H1 (cell line): ENCODE data around the gene GJA10. TPM values are rescaled to one million over a fixed set of nuclear protein-coding genes. Genes with fewer than 3 reads are reported as not detected.

Experiments
- CHD7 ChIP-seq: fragments of 300-600 bp; sonication (generic); IDR thresholded peaks from 2 replicates; pipeline ENCODE4 v1.7.1; 2012; ENCODE audit warnings: low read length, moderate library complexity, mild to moderate bottlenecking, inconsistent platforms; ENCODE audit not compliant: insufficient replicate concordance
- GTF2F1 ChIP-seq: IDR thresholded peaks from 2 replicates; pipeline ENCODE4 v1.6.1; 2012; ENCODE audit warnings: low read depth, low read length, improper control_type of control experiment, borderline replicate concordance
- JUND ChIP-seq: IDR thresholded peaks from 2 replicates; pipeline ENCODE4 v1.6.1; 2011; ENCODE audit warnings: mild to moderate bottlenecking, improper control_type of control experiment, low read length
- polyA plus RNA-seq, 7 experiments: library from polyadenylated mRNA; depleted of rRNA in 3 of 7; stranded (reverse) in 5 of 7; unstranded in 2 of 7; fragments of >200 nt in 5 of 7; fragments of 200-250 nt in 2 of 7; gene quantifications; 1 replicate in 5 of 7; 2 replicates in 1 of 7; 4 replicates in 1 of 7; pipeline versions ENCODE4 v1.2.1 to v1.2.3, GENCODE V29; 2011 to 2013; ENCODE audit warnings: missing spikeins in 2 of 7, mixed read lengths in 2 of 7
- total RNA-seq: library from RNA; stranded (reverse); fragmentation: NEBNext Ultra II Directional; extraction: Animal tissue kit (Norgen Biotek cat#: 25700); gene quantifications from 2 replicates; pipeline ENCODE4 v1.2.1, GENCODE V29; 2021

GJA10 gene
- total and polyA plus RNA-seq, 2 of the 8 experiments (the other 6 are each of a cell fraction or from before 2014, with no cell fraction given) = 0.21 TPM; not detected in 1

GRCh38 chr6:89886378-89887120 is 7.7 kb upstream of the GJA10 start (continued):
- TF ChIP-seq CHD7 (no peak), JUND (no peak), GTF2F1 (no peak)
